ENCODE data around the gene DTNB.

DTNB gene

GRCh38 chr2:25598332-25598731 is 75.0 kb downstream of the DTNB start:
- no peak for DNase-seq (ENCODE audit: low spot score)
- in situ Hi-C loops (cut with MboI; ENCODE audit: low sequenced_read_pairs, unreplicated experiment) = no loop called here
- no peak for TF ChIP-seq CTCF (IDR thresholded peaks at IDR 0.05; ENCODE audit: borderline replicate concordance, control extremely low read depth, extremely low read depth, insufficient read depth, missing control alignments)

GRCh38 chr2:25597881-25598280 is 75.5 kb downstream of the DTNB start:
- no peak for DNase-seq (ENCODE audit: low spot score)
- in situ Hi-C loops (cut with MboI; ENCODE audit: low sequenced_read_pairs, unreplicated experiment) = no loop called here
- TF ChIP-seq CTCF (IDR thresholded peaks at IDR 0.05; ENCODE audit: borderline replicate concordance, control extremely low read depth, extremely low read depth, insufficient read depth, missing control alignments) = no peak

- in situ Hi-C loops (cut with MboI; ENCODE audit: low sequenced_read_pairs, unreplicated experiment) = no loop called here
- no peak for DNase-seq (ENCODE audit: low spot score)
- no peak for TF ChIP-seq CTCF (IDR thresholded peaks at IDR 0.05; ENCODE audit: borderline replicate concordance, control extremely low read depth, extremely low read depth, insufficient read depth, missing control alignments)
Measured at GRCh38 chr2:25596516-25597244, 76.7 kb downstream of the DTNB start.

GRCh38 chr2:25595393-25595792 is 78.0 kb downstream of the DTNB start:
- DNase-seq (ENCODE audit: low spot score) = no peak
- in situ Hi-C loops (cut with MboI; ENCODE audit: low sequenced_read_pairs, unreplicated experiment) = no loop called here
- TF ChIP-seq CTCF (IDR thresholded peaks at IDR 0.05; ENCODE audit: borderline replicate concordance, control extremely low read depth, extremely low read depth, insufficient read depth, missing control alignments) = no peak

- TF ChIP-seq CTCF (IDR thresholded peaks at IDR 0.05; ENCODE audit: borderline replicate concordance, control extremely low read depth, extremely low read depth, insufficient read depth, missing control alignments) = no peak
- in situ Hi-C loops (cut with MboI; ENCODE audit: low sequenced_read_pairs, unreplicated experiment) = no loop called here
- DNase-seq (ENCODE audit: low spot score) = no peak
Measured at GRCh38 chr2:25594991-25595390, 78.4 kb downstream of the DTNB start.

- DNase-seq (ENCODE audit: low spot score) = no peak
- TF ChIP-seq CTCF (IDR thresholded peaks at IDR 0.05; ENCODE audit: borderline replicate concordance, control extremely low read depth, extremely low read depth, insufficient read depth, missing control alignments) = no peak
- in situ Hi-C loops (cut with MboI; ENCODE audit: low sequenced_read_pairs, unreplicated experiment) = no loop called here
Measured at GRCh38 chr2:25592766-25593292, 80.5 kb downstream of the DTNB start.
